ENCODE data around the gene TRIM38.

The TRIM38 gene, protein sequence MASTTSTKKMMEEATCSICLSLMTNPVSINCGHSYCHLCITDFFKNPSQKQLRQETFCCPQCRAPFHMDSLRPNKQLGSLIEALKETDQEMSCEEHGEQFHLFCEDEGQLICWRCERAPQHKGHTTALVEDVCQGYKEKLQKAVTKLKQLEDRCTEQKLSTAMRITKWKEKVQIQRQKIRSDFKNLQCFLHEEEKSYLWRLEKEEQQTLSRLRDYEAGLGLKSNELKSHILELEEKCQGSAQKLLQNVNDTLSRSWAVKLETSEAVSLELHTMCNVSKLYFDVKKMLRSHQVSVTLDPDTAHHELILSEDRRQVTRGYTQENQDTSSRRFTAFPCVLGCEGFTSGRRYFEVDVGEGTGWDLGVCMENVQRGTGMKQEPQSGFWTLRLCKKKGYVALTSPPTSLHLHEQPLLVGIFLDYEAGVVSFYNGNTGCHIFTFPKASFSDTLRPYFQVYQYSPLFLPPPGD

GRCh38 chr6:25962149-25963127, at the start of gene TRIM38:
Gene TRIM38 (plus strand): TSS chr6:25962802. CDS start chr6:25966523, 3,721 bp downstream.
- TF ChIP-seq CTCF (IDR thresholded peaks at IDR 0.05; ENCODE audit: poor library complexity, severe bottlenecking) = no peak
- Histone ChIP-seq H3K9me3 (ENCODE audit: severe bottlenecking) (peaks cover 3% of the 10 kb centered on the region), H3K27ac (ENCODE audit: poor library complexity, severe bottlenecking) (peak within 1 kb of the TSS; percentile 63), H3K36me3 (ENCODE audit: low read depth) (peaks cover 28% of the 10 kb centered on the region), H3K27me3 (ENCODE audit: insufficient read depth, poor library complexity, severe bottlenecking) (no peaks in the 10 kb centered on the region), H3K4me1 (ENCODE audit: insufficient read depth, poor library complexity, severe bottlenecking) (peaks cover 13% of the 10 kb centered on the region), H3K4me3 (ENCODE audit: severe bottlenecking) (peak within 1 kb of the TSS; percentile 36)
- DNase-seq (ENCODE audit: low spot score) (peak; percentile 57), ATAC-seq (ENCODE audit: low read depth) (peak; percentile 84)

DNA sequence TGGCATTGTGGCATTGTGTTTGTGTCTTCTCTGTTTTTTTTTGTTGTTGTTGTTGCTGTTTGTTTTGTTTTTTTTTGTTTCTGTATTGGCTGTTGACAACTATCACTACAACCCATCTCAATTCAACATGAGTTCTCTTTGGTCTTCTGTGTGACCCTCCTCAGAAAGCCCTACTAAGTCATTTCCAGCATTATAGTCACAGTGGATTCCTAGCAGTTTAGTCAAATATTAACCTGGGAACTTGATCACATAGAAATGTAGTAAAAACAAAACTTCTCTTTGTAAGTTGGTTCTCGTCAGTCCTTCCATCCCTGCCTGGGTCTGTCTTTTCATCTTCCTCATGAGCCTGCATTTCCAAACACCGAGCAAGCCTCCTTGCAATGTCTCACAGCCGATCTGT, 48.9 kb upstream of the TRIM38 start:
- H3K36me3 ChIP-seq (ENCODE audit: low read depth) = no peaks in the 10 kb centered on the region
- DNase-seq (ENCODE audit: low spot score) (no peak), ATAC-seq (ENCODE audit: low read depth) (no peak)
- TF ChIP-seq CTCF (IDR thresholded peaks at IDR 0.05; ENCODE audit: poor library complexity, severe bottlenecking) = no peak
- H3K4me3 ChIP-seq (ENCODE audit: severe bottlenecking) = no peak overlapping the region
- H3K27ac ChIP-seq (ENCODE audit: poor library complexity, severe bottlenecking) = no peak overlapping the region
- H3K4me1 ChIP-seq (ENCODE audit: insufficient read depth, poor library complexity, severe bottlenecking) = no peaks in the 10 kb centered on the region
- no peaks in the 10 kb centered on the region for H3K9me3 ChIP-seq (ENCODE audit: severe bottlenecking)
- no peaks in the 10 kb centered on the region for H3K27me3 ChIP-seq (ENCODE audit: insufficient read depth, poor library complexity, severe bottlenecking)

DNA sequence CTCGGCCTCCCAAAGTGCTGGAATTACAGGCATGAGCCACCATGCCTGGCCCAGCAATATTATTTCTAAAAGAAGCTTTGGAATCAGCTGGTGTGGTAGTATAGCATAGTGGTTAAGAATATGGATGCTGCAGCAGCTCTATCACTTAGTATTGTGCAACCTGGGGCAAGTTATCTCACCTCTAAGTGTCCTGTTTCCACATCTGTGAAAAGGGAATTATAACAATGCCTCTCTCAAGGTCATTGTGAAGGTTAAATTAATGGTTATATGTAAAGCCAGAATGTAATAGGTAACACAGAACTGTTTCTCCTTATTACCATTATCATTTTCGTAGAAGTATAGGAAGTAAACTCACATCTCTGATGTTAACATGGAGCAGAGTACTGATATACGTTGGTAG, 46.3 kb upstream of the TRIM38 start:
- H3K4me3 ChIP-seq (ENCODE audit: severe bottlenecking) = no peak overlapping the region
- TF ChIP-seq CTCF (IDR thresholded peaks at IDR 0.05; ENCODE audit: poor library complexity, severe bottlenecking) = no peak
- DNase-seq (ENCODE audit: low spot score) (no peak), ATAC-seq (ENCODE audit: low read depth) (no peak)
- no peaks in the 10 kb centered on the region for H3K4me1 ChIP-seq (ENCODE audit: insufficient read depth, poor library complexity, severe bottlenecking)
- H3K27me3 ChIP-seq (ENCODE audit: insufficient read depth, poor library complexity, severe bottlenecking) = no peaks in the 10 kb centered on the region
- no peaks in the 10 kb centered on the region for H3K36me3 ChIP-seq (ENCODE audit: low read depth)
- no peaks in the 10 kb centered on the region for H3K9me3 ChIP-seq (ENCODE audit: severe bottlenecking)
- no peak overlapping the region for H3K27ac ChIP-seq (ENCODE audit: poor library complexity, severe bottlenecking)

- no peaks in the 10 kb centered on the region for H3K27me3 ChIP-seq (ENCODE audit: insufficient read depth, poor library complexity, severe bottlenecking)
- no peaks in the 10 kb centered on the region for H3K36me3 ChIP-seq (ENCODE audit: low read depth)
- H3K4me1 ChIP-seq (ENCODE audit: insufficient read depth, poor library complexity, severe bottlenecking) = no peaks in the 10 kb centered on the region
- no peak overlapping the region for H3K4me3 ChIP-seq (ENCODE audit: severe bottlenecking)
- TF ChIP-seq CTCF (IDR thresholded peaks at IDR 0.05; ENCODE audit: poor library complexity, severe bottlenecking) = no peak
- DNase-seq (ENCODE audit: low spot score) (no peak), ATAC-seq (ENCODE audit: low read depth) (no peak)
- H3K27ac ChIP-seq (ENCODE audit: poor library complexity, severe bottlenecking) = no peak overlapping the region
- H3K9me3 ChIP-seq (ENCODE audit: severe bottlenecking) = no peaks in the 10 kb centered on the region
These were observed 45.7 kb upstream of the TRIM38 start for GRCh38 chr6:25916789-25917490.

Data from RWPE2 (cell line).